ENCODE results near the gene ADSL. TPM values are rescaled to one million over a fixed set of nuclear protein-coding genes. Genes with fewer than 3 reads are reported as not detected.

The ADSL gene
- total RNA-seq, 1 experiment from 2014 or later = 126 TPM

DNA sequence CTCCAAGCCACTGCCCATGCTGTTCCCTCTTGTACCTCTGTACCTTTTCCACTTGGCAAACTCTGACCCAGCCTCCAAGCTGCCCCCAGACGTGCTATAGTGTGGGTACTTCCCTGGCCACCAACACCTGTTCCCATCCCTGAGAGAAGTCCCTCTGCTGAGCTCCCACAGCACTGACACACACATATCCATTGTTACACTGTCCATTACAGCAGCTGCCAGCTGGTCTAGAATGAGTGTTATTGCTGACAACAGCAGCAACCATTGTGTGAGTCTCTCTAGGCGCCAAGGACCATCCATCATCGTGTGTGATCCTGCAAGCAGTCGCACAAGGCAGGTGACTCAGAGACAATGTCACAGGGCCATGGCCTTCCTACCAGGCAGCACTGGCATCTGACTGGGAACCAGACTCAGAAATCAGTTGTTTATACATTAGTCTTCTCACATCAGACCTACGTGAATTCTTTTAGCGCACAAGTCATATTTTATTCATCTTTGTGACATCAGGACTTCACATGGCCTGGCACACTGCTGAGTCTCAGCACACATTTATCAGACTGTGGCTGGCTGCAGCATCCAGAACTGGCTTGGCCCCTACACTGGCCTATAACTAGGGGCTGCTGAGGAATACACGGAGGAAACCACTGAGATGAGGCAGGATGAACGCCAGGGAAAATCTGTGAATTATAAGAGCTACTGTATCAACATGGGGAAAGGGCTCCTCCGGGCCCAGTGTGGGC lies 80.5 kb downstream of the ADSL start (continued):
- TF ChIP-seq JUND (IDR thresholded peaks at IDR 0.05) (no peak), SP1 (IDR thresholded peaks at IDR 0.05; ENCODE audit: low read depth) (no peak), CBX3 (IDR thresholded peaks at IDR 0.05; ENCODE audit: low read depth) (no peak)
- TF ChIP-seq, protein P1, sequence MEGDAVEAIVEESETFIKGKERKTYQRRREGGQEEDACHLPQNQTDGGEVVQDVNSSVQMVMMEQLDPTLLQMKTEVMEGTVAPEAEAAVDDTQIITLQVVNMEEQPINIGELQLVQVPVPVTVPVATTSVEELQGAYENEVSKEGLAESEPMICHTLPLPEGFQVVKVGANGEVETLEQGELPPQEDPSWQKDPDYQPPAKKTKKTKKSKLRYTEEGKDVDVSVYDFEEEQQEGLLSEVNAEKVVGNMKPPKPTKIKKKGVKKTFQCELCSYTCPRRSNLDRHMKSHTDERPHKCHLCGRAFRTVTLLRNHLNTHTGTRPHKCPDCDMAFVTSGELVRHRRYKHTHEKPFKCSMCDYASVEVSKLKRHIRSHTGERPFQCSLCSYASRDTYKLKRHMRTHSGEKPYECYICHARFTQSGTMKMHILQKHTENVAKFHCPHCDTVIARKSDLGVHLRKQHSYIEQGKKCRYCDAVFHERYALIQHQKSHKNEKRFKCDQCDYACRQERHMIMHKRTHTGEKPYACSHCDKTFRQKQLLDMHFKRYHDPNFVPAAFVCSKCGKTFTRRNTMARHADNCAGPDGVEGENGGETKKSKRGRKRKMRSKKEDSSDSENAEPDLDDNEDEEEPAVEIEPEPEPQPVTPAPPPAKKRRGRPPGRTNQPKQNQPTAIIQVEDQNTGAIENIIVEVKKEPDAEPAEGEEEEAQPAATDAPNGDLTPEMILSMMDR (IDR thresholded peaks at IDR 0.05 in 2 of 3, conservative IDR thresholded peaks at IDR 0.05 in 1 of 3; ENCODE audit: borderline replicate concordance in 1 of 3, insufficient read depth in 1 of 3, low read depth in 2 of 3, low read length in 2 of 3) = no peak

DNA sequence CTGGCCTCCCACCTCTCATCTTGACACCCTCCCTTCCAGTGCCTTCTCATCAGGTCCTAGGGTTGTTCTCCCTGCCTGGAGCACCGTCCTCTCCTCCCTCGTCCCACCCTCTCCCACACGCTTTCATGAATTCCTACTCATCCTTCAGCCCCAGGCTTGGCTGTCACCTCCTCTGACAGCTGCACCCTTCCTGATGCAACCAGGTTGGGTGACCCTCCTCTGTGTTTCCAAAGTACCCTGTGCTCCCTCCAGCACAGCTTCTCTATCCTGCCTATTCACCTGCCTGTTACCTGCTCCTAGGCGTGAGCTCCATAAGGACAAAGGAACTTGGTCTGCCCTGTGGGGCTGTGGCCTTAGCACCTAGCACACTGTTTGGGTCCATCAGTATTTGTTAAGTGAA lies 82.5 kb downstream of the ADSL start:
- POLR2A ChIA-PET = no interaction called here

More for the DNA sequence above, 82.5 kb downstream of the ADSL start:
- H3K9me2 ChIP-seq (ENCODE audit: insufficient read depth) = no peaks in the 10 kb centered on the region
- no peak overlapping the region for H3K4me2 ChIP-seq (ENCODE audit: low read length)
- no peak overlapping the region for H2AFZ ChIP-seq (ENCODE audit: low read depth, low read length, poor library complexity, severe bottlenecking)
- RAD21 ChIA-PET (ENCODE audit: low non-redundant PET in 1 of 2, low total read pairs in 2 of 2, uncharacterized antibody in 2 of 2, unreplicated experiment in 2 of 2) = no interaction called here
- ATAC-seq = no peak
- no peaks in the 10 kb centered on the region for H3K27me3 ChIP-seq (ENCODE audit: insufficient read depth, low read length)
- no peaks in the 10 kb centered on the region for H3K9me3 ChIP-seq (ENCODE audit: control insufficient read depth in 1 of 2, insufficient read depth in 1 of 2, low read depth in 1 of 2, low read length in 2 of 2)
- DNase-seq (ENCODE audit: low read depth, low spot score) = no peak
- no peak for TF ChIP-seq EZH2 (IDR thresholded peaks at IDR 0.05)
- no peak for TF ChIP-seq EZH2phosphoT487 (IDR thresholded peaks at IDR 0.05; ENCODE audit: borderline replicate concordance)
- TF ChIP-seq SP1 (IDR thresholded peaks at IDR 0.05; ENCODE audit: low read depth) = no peak
- no peak for TF ChIP-seq FOSL1 (IDR thresholded peaks at IDR 0.05; ENCODE audit: low read depth)
- TF ChIP-seq CEBPB (IDR thresholded peaks at IDR 0.05; ENCODE audit: low read depth) = no peak
- no peak for TF ChIP-seq SRF (IDR thresholded peaks at IDR 0.05; ENCODE audit: low read depth)
- TF ChIP-seq POLR2AphosphoS5 (IDR thresholded peaks at IDR 0.05; ENCODE audit: low read depth, low read length) = no peak
- TF ChIP-seq POLR2A (IDR thresholded peaks at IDR 0.05; ENCODE audit: borderline replicate concordance, extremely low read depth, insufficient read depth, insufficient read length) = no peak
- TF ChIP-seq, protein P2, sequence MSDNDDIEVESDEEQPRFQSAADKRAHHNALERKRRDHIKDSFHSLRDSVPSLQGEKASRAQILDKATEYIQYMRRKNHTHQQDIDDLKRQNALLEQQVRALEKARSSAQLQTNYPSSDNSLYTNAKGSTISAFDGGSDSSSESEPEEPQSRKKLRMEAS (IDR thresholded peaks at IDR 0.05) = no peak
- TF ChIP-seq YY1 (IDR thresholded peaks at IDR 0.05; ENCODE audit: extremely low read depth, insufficient replicate concordance, low read depth, low read length) = no peak
- no peak for TF ChIP-seq ZFX (IDR thresholded peaks at IDR 0.05)
- TF ChIP-seq JUND (IDR thresholded peaks at IDR 0.05) = no peak
- TF ChIP-seq ELF1 (IDR thresholded peaks at IDR 0.05; ENCODE audit: borderline replicate concordance, low read depth) = no peak
- TF ChIP-seq, protein P3, sequence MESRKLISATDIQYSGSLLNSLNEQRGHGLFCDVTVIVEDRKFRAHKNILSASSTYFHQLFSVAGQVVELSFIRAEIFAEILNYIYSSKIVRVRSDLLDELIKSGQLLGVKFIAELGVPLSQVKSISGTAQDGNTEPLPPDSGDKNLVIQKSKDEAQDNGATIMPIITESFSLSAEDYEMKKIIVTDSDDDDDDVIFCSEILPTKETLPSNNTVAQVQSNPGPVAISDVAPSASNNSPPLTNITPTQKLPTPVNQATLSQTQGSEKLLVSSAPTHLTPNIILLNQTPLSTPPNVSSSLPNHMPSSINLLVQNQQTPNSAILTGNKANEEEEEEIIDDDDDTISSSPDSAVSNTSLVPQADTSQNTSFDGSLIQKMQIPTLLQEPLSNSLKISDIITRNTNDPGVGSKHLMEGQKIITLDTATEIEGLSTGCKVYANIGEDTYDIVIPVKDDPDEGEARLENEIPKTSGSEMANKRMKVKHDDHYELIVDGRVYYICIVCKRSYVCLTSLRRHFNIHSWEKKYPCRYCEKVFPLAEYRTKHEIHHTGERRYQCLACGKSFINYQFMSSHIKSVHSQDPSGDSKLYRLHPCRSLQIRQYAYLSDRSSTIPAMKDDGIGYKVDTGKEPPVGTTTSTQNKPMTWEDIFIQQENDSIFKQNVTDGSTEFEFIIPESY (IDR thresholded peaks at IDR 0.05; ENCODE audit: extremely low read depth, insufficient replicate concordance, low read length) = no peak
- TF ChIP-seq, protein P4, sequence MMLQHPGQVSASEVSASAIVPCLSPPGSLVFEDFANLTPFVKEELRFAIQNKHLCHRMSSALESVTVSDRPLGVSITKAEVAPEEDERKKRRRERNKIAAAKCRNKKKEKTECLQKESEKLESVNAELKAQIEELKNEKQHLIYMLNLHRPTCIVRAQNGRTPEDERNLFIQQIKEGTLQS (IDR thresholded peaks at IDR 0.05) = no peak
- no peak for TF ChIP-seq SIN3A (IDR thresholded peaks at IDR 0.05; ENCODE audit: low read depth)
- CTCF ChIA-PET = no interaction called here
- no TSS peak for BruUV-seq (replicated peaks)
- H3K4me1 ChIP-seq (ENCODE audit: control insufficient read depth in 1 of 2, insufficient read depth in 2 of 2, low read length in 2 of 2) = no peaks in the 10 kb centered on the region
- intact Hi-C loops (cut with micrococcal nuclease) = no loop called here
- no peak overlapping the region for H3K9ac ChIP-seq (ENCODE audit: low read length)
- H3K4me3 ChIP-seq (replicated peaks in 1 of 2; ENCODE audit: low read depth in 1 of 2, low read length in 2 of 2) = no peak overlapping the region
- H4K20me1 ChIP-seq (ENCODE audit: insufficient read depth) = no peaks in the 10 kb centered on the region
- peaks cover 0 to 4% of the 10 kb centered on the region in 2 experiments; a peak in 1 of 4 replicates for H3K36me3 ChIP-seq (ENCODE audit: control insufficient read depth in 1 of 2, insufficient read depth in 2 of 2, low read length in 2 of 2)
- no peak overlapping the region for H3K27ac ChIP-seq (ENCODE audit: low read depth, low read length)
- H3K79me2 ChIP-seq (ENCODE audit: insufficient read depth, low read length) = no peaks in the 10 kb centered on the region

Data from HCT116 (cell line).